ENCODE data around the gene ENDOV. TPM values are rescaled to one million over a fixed set of nuclear protein-coding genes. Genes with fewer than 3 reads are reported as not detected.

Gene ENDOV
- total and polyA plus RNA-seq, 4 donors: 5.7 to 11.9 (median 8.3) TPM

DNA sequence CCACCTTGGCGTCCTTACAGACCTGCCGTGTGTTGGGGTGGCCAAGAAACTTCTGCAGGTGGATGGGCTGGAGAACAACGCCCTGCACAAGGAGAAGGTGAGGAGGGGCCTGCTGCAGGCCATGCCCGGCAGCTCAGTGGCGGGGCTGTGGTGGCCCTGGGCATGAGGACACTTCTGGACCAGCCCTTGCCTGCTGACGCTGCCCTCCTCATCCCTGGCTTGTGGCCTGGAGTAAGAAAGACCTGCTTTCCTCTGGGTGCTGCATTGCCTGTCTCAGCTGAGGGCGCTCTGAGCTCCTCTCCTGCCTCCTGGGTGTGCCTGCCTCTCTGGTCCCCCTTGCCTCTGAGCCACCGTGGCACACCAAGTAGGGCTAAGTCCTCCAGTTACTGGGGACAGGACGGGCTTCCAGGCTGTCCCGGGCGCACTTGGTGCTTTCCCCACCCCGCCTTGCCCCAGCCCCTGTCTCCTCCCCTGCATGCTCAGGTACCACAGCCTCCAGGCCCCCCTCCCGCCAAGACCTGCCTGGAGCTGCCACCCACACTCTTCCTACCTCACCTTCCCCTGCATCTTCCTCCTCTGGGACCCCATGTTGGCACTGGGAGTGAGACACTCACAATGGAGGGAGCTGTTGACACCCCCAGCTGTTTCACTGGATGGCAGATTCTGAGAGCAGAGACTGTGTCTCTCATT lies 8.7 kb downstream of the ENDOV start:
- no peaks in the 10 kb centered on the region for H3K9me3 ChIP-seq (ENCODE audit: control insufficient read depth in 4 of 4, low read length in 3 of 4)
- no peak overlapping the region for H3K9ac ChIP-seq (ENCODE audit: low read depth in 1 of 2, low read length in 2 of 2)
- no peak overlapping the region for H3K27ac ChIP-seq (ENCODE audit: low read depth in 1 of 2, low read length in 2 of 2)
- peaks cover 0 to 5% (median 0%) of the 10 kb centered on the region in 4 donors for H3K36me3 ChIP-seq (ENCODE audit: control insufficient read depth in 4 of 4, insufficient read depth in 3 of 4, low read depth in 1 of 4, low read length in 3 of 4)
- 79% methylated on average over 13 of the region's 13 CpGs for WGBS
- no peaks in the 10 kb centered on the region for H3K27me3 ChIP-seq (ENCODE audit: control insufficient read depth in 4 of 4, insufficient read depth in 4 of 4, low read length in 3 of 4)
- TF ChIP-seq CTCF (IDR thresholded peaks at IDR 0.05; ENCODE audit: low read depth, low read length, missing input control) (no peak), EGR1 (IDR thresholded peaks at IDR 0.05; ENCODE audit: low read depth in 2 of 2) (no peak), FOXA2 (IDR thresholded peaks at IDR 0.05) (no peak), HNF4A (conservative IDR thresholded peaks at IDR 0.05) (no peak), RXRA (IDR thresholded peaks at IDR 0.05) (no peak), MAX (IDR thresholded peaks at IDR 0.05) (no peak), TAF1 (conservative IDR thresholded peaks at IDR 0.05) (no peak), YY1 (IDR thresholded peaks at IDR 0.05) (no peak), SP1 (IDR thresholded peaks at IDR 0.05) (no peak), NR2F2 (IDR thresholded peaks at IDR 0.05) (no peak), RAD21 (IDR thresholded peaks at IDR 0.05) (no peak), FOXA1 (IDR thresholded peaks at IDR 0.05) (no peak), JUND (IDR thresholded peaks at IDR 0.05) (no peak), HNF4G (IDR thresholded peaks at IDR 0.05) (no peak), GABPA (IDR thresholded peaks at IDR 0.05 in 1 of 2, conservative IDR thresholded peaks at IDR 0.05 in 1 of 2) (no peak), ZBTB33 (IDR thresholded peaks at IDR 0.05) (no peak)
- TF ChIP-seq, protein P1, sequence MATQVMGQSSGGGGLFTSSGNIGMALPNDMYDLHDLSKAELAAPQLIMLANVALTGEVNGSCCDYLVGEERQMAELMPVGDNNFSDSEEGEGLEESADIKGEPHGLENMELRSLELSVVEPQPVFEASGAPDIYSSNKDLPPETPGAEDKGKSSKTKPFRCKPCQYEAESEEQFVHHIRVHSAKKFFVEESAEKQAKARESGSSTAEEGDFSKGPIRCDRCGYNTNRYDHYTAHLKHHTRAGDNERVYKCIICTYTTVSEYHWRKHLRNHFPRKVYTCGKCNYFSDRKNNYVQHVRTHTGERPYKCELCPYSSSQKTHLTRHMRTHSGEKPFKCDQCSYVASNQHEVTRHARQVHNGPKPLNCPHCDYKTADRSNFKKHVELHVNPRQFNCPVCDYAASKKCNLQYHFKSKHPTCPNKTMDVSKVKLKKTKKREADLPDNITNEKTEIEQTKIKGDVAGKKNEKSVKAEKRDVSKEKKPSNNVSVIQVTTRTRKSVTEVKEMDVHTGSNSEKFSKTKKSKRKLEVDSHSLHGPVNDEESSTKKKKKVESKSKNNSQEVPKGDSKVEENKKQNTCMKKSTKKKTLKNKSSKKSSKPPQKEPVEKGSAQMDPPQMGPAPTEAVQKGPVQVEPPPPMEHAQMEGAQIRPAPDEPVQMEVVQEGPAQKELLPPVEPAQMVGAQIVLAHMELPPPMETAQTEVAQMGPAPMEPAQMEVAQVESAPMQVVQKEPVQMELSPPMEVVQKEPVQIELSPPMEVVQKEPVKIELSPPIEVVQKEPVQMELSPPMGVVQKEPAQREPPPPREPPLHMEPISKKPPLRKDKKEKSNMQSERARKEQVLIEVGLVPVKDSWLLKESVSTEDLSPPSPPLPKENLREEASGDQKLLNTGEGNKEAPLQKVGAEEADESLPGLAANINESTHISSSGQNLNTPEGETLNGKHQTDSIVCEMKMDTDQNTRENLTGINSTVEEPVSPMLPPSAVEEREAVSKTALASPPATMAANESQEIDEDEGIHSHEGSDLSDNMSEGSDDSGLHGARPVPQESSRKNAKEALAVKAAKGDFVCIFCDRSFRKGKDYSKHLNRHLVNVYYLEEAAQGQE (IDR thresholded peaks at IDR 0.05): no peak
- TF ChIP-seq, protein P2, sequence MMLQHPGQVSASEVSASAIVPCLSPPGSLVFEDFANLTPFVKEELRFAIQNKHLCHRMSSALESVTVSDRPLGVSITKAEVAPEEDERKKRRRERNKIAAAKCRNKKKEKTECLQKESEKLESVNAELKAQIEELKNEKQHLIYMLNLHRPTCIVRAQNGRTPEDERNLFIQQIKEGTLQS (IDR thresholded peaks at IDR 0.05): no peak
- no peak overlapping the region for H3K4me3 ChIP-seq (ENCODE audit: low read depth in 1 of 3, low read length in 3 of 3)
- DNase-seq (ENCODE audit: low spot score): no peak
- peaks cover 0 to 3% (median under 1%) of the 10 kb centered on the region in 4 donors for H3K4me1 ChIP-seq (ENCODE audit: control insufficient read depth in 4 of 4, insufficient read depth in 4 of 4, low read length in 3 of 4)

Measured in liver (tissue), 9 donors.